ENCODE measurements around the gene MBD3.

Gene MBD3

DNA sequence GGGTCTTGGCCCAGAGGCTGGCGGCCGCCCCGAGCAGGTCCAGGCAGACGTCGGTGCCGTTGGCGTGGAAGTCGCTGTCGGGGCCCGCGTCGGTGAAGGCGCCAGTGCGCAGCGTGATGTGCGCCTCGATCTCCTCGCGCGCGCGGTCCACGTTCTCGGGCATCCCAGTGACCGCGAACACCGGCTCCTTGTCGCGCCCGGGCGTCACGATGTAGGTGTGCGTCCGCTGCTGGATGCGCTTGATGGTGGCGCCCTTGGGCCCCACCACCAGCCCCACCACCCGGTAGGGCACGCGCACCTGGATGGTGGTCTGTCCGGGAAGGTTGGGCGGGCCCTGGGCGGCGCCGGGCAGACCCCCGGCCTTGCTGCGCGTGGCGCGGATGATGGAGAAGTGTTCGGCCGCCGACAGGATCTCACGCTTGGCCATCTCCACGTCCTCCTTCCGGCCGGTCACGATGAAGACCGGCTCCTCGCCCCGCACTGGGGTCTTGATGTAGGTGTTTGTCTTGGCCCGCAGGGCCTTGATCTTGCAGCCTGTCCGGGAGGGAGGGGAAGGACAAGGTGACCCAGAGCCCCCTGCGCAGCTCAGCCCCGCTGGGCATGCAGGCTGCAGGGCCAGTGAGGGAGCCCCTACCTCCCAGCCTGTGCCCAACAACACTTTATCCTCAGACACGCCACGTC is 36.1 kb downstream of the MBD3 start:
- TF ChIP-seq CTCF (IDR thresholded peaks at IDR 0.05; ENCODE audit: insufficient read depth, low read length, missing control alignments), result no peak
- H3K4me3 ChIP-seq (ENCODE audit: low read depth, low read length), result no peak overlapping the region
- DNase-seq (ENCODE audit: low read depth, low spot score), result no peak
- CTCF ChIA-PET, result no interaction called here
- POLR2A ChIA-PET, result no interaction called here

- H3K4me3 ChIP-seq (ENCODE audit: low read depth, low read length), result no peak overlapping the region
- DNase-seq (ENCODE audit: low read depth, low spot score), result no peak
- ChIA-PET POLR2A (no interaction called here), CTCF (no interaction called here)
- TF ChIP-seq CTCF (IDR thresholded peaks at IDR 0.05; ENCODE audit: insufficient read depth, low read length, missing control alignments), result no peak
Measured at GRCh38 chr19:1555487-1556389, 36.9 kb downstream of the MBD3 start.

DNA sequence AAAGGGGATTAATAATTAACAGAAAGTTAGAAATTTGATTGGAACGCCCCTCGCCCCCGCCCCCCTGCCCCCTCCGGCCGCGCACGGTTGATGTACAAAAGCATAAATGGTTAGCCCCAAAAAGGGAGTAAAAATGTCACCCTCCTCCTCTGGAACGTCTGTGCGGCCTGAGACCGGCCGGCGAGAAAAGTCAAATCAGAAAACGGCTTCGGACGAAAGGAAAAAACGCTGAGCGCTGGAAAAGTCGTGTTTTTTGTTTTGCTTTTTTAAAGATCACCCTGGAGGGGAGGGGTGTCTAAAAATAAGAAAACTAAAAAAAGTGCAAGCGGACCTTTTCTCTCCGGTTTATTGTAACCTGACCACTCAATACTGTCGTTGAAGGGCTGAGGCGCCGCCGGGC is 37.7 kb downstream of the MBD3 start:
- TF ChIP-seq CTCF (IDR thresholded peaks at IDR 0.05; ENCODE audit: insufficient read depth, low read length, missing control alignments), result no peak
- ChIA-PET POLR2A (no interaction called here), CTCF (interaction anchor here (0.9 to 1.6 kb wide), 2 partner anchors 9 to 117 kb away, joined by 4 to 11 read pairs; no protein-coding TSS in a partner anchor)
- no peak for DNase-seq (ENCODE audit: low read depth, low spot score)
- H3K4me3 ChIP-seq (ENCODE audit: low read depth, low read length), result no peak overlapping the region

- no peak overlapping the region for H3K4me3 ChIP-seq (ENCODE audit: low read depth, low read length)
- ChIA-PET CTCF (interaction anchor here (0.7 to 1.6 kb wide), 4 partner anchors 7 to 273 kb away, joined by 3 to 11 read pairs (median 4); no protein-coding TSS in a partner anchor), POLR2A (no interaction called here)
- DNase-seq (ENCODE audit: low read depth, low spot score), result no peak
- no peak for TF ChIP-seq CTCF (IDR thresholded peaks at IDR 0.05; ENCODE audit: insufficient read depth, low read length, missing control alignments)
Measured at GRCh38 chr19:1553415-1553814, 39.2 kb downstream of the MBD3 start.

DNA sequence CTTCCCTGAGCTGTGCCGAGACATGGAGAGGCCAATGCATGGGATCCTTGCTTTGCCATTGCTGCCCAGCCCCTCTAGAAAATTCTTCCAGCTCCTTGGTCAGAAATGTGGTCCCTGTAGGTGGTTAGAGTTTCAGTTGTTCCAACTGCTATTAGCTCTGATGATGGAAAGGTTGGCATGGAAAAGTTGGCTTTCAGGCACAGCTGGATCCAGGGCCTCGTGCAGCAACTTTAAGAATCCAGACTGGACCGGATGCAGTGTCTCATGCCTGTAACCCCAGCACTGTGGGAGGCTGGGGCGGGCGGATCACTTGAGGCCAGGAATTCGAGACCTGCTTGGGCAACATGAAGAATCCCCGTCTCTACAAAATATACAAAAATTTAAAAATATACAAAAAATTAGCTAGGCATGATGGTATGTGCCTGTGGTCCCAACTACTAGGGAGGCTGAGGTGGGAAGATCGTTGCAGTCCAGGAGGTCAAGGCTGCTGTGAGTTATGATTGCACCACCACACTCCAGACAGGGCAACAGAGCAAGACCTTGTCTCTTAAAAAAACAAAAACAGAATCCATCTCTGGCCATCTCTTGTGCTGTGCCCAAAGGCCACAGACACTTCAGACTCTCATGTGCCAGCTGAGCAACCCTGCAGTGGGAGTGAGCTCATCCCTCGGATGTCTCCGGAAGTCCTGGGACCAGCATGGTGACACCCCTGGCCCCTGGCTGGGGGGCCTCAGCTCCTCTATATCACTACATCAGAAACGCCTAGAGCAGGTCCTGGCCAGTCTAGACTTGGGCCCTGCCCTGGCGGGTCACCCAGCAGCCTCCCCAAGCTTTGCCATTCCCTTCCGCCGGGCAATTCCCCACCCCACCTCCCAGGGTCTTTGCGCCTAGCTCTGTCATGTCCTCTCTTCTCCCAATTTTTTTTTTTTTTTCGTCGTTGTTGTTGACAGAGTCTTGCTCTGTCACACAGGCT is 41.3 kb downstream of the MBD3 start:
- DNase-seq (ENCODE audit: low read depth, low spot score), result no peak
- no peak for TF ChIP-seq CTCF (IDR thresholded peaks at IDR 0.05; ENCODE audit: insufficient read depth, low read length, missing control alignments)
- POLR2A ChIA-PET, result interaction anchor here (0.6 kb wide), 1 partner anchor 9 kb away, joined by 3 read pairs; no protein-coding TSS in a partner anchor
- H3K4me3 ChIP-seq (ENCODE audit: low read depth, low read length), result no peak overlapping the region
- CTCF ChIA-PET, result interaction anchor here (0.7 to 2.0 kb wide), 9 partner anchors 9 to 275 kb away, joined by 3 to 13 read pairs (median 3); no protein-coding TSS in a partner anchor

Data from AG04449 (cell line).